K562 (cell line): Measurements from ENCODE around the gene PCK1. TPM values are rescaled to one million over a fixed set of nuclear protein-coding genes. Genes with fewer than 3 reads are reported as not detected.

ENCODE experiments used
- ATAC-seq: fragments of 200-7000 bp; cut with Tn5 transposase; 3 replicates; pipeline ENCODE4 v1.9.1; 2020; ENCODE audit warnings: moderate library complexity
- BruUV-seq: library from RNA; stranded (reverse); fragments of 400-500 nt; replicated peaks from 2 replicates; lab custom pipeline; 2021; lab: Mats Ljungman, UMichigan
- CTCF ChIA-PET: fragments of 300-600 bp; formaldehyde crosslinking; extraction: SDS; loops from one replicate; lab custom pipeline; 2021; ENCODE audit warnings: low intra/inter-chr PET ratio; lab: Yijun Ruan, JAX
- POLR2A ChIA-PET: fragments of 300-600, 350-650 bp; sonication (Branson Sonifier 250); formaldehyde crosslinking; extraction: SDS; loops from one replicate; lab custom pipeline; 2021; ENCODE audit warnings: antibody characterized with exemption, inconsistent platforms; lab: Yijun Ruan, JAX
- DNase-seq, 4 experiments: peaks; one replicate each; pipeline versions ENCODE4 v3.0.0 to v3.0.0-alpha.2; 2011 to 2018; ENCODE audit warnings: low spot score in 3 of 4, mixed read lengths in 3 of 4; ENCODE audit errors: extremely low read depth in 1 of 4
- FAIRE-seq: peaks from 2 replicates; lab custom pipeline; 2011; peaks lifted over from hg19 to GRCh38; lab: Jason Lieb, UNC
- H2AFZ ChIP-seq: 2 replicates; pipeline ENCODE4 v1.6.0; 2011; ENCODE audit warnings: low read depth, low read length, control low read depth, inconsistent platforms
- H3K27ac ChIP-seq: fragments of 200-600 bp; 3 replicates; pipeline ENCODE4 v1.8.0; 2011; ENCODE audit warnings: low read depth, mild to moderate bottlenecking, control low read depth, inconsistent platforms, low read length, moderate library complexity, mixed read lengths; ENCODE audit errors: extremely low read depth
- H3K27me3 ChIP-seq, 2 experiments: fragments of 300-600 bp in 1 of 2; 2 replicates in 1 of 2; 3 replicates in 1 of 2; pipeline versions ENCODE4 v1.6.0 to v1.8.0; 2011; ENCODE audit warnings: inconsistent platforms in 2 of 2, low read length in 2 of 2, mild to moderate bottlenecking in 1 of 2, mixed read lengths in 1 of 2, moderate library complexity in 1 of 2; ENCODE audit not compliant: control insufficient read depth in 2 of 2, insufficient read depth in 2 of 2
- H3K36me3 ChIP-seq: fragments of 300-600 bp; 3 replicates; pipeline ENCODE4 v1.8.0; 2011; ENCODE audit warnings: mild to moderate bottlenecking, low read length, inconsistent platforms; ENCODE audit not compliant: control insufficient read depth, insufficient read depth
- H3K4me1 ChIP-seq, 2 experiments: fragments of 200-600 bp in 1 of 2; replicated peaks in 1 of 2; 2 replicates in 1 of 2; 3 replicates in 1 of 2; pipeline versions ENCODE4 v1.5.1 to v1.8.0; 2011; ENCODE audit warnings: inconsistent platforms in 2 of 2, low read length in 2 of 2, mild to moderate bottlenecking in 1 of 2, mixed read lengths in 1 of 2, moderate library complexity in 1 of 2; ENCODE audit not compliant: control insufficient read depth in 2 of 2, insufficient read depth in 2 of 2
- H3K4me2 ChIP-seq: 2 replicates; pipeline ENCODE4 v1.6.1; 2011; ENCODE audit warnings: low read length, control low read depth, inconsistent platforms, mixed read lengths; ENCODE audit not compliant: insufficient read depth
- H3K4me3 ChIP-seq: fragments of 200-600 bp; sonication (generic), shearing (Covaris generic); 2 replicates; pipeline ENCODE4 v1.5.1; 2016; ENCODE audit warnings: control low read depth, inconsistent platforms
- H3K79me2 ChIP-seq: fragments of 200-600 bp; 3 replicates; pipeline ENCODE4 v1.8.0; 2011; ENCODE audit warnings: low read length, inconsistent platforms; ENCODE audit not compliant: control insufficient read depth, insufficient read depth
- H3K9ac ChIP-seq, 2 experiments: 2 replicates each; pipeline versions ENCODE4 v1.6.0 to v1.6.1; 2011; ENCODE audit warnings: low read depth in 2 of 2, low read length in 2 of 2, control low read depth in 1 of 2, inconsistent platforms in 1 of 2, mild to moderate bottlenecking in 1 of 2, mixed read lengths in 1 of 2; ENCODE audit not compliant: insufficient read depth in 1 of 2
- H3K9me1 ChIP-seq: one replicate; pipeline ENCODE4 v1.6.0; 2011; ENCODE audit warnings: inconsistent platforms, mild to moderate bottlenecking, low read length, moderate library complexity; ENCODE audit not compliant: control insufficient read depth, insufficient read depth
- H3K9me3 ChIP-seq: replicated peaks from 2 replicates; pipeline ENCODE4 v1.5.1; 2011; ENCODE audit warnings: low read depth, low read length, inconsistent platforms; ENCODE audit not compliant: control insufficient read depth, insufficient read depth
- H4K20me1 ChIP-seq: replicated peaks from 2 replicates; pipeline ENCODE4 v1.6.1; 2011; ENCODE audit warnings: low read length, inconsistent platforms, mixed read lengths; ENCODE audit not compliant: control insufficient read depth, insufficient read depth
- CTCF ChIP-seq, 3 experiments: IDR thresholded peaks in 2 of 3; conservative IDR thresholded peaks in 1 of 3; 2 replicates each; pipeline ENCODE4 v1.5.1; 2011 to 2012; ENCODE audit warnings: low read length in 3 of 3, mild to moderate bottlenecking in 3 of 3, control low read depth in 2 of 3, improper control_type of control experiment in 1 of 3, inconsistent platforms in 1 of 3, low read depth in 1 of 3, mixed read lengths in 1 of 3, moderate library complexity in 1 of 3; ENCODE audit not compliant: insufficient read depth in 2 of 3
- PREB ChIP-seq: sonication (generic); formaldehyde crosslinking; IDR thresholded peaks from 2 replicates; pipeline ENCODE4 v1.8.1; 2023; ENCODE audit warnings: mild to moderate bottlenecking, missing genetic modification reagents
- RAD21 ChIP-seq, 2 experiments: fragments of 250-450 bp in 1 of 2; fragments of 450-650 bp in 1 of 2; sonication (Bioruptor Pico) in 1 of 2; formaldehyde crosslinking in 1 of 2; IDR thresholded peaks in 1 of 2; conservative IDR thresholded peaks in 1 of 2; 2 replicates each; pipeline versions ENCODE4 v1.4.0 to v1.8.0; 2020 to 2022; ENCODE audit warnings: mild to moderate bottlenecking in 2 of 2, moderate library complexity in 1 of 2
- REST ChIP-seq, 2 experiments: fragments of 450-650 bp; formaldehyde crosslinking in 1 of 2; IDR thresholded peaks; 2 replicates each; pipeline versions ENCODE4 v1.4.0 to v1.6.1; 2014 to 2020; ENCODE audit warnings: mild to moderate bottlenecking in 2 of 2, borderline replicate concordance in 1 of 2, low read depth in 1 of 2
- WGBS: fragments of 100-300 bp; shearing (Covaris generic); methylation state at CpG from one replicate; pipeline ENCODE4 v1.1.6; 2016; ENCODE audit warnings: low coverage, mixed read lengths; ENCODE audit not compliant: insufficient coverage; ENCODE audit errors: missing lambda C conversion rate; 5-methylcytosine and 5-hydroxymethylcytosine counted together
- in situ Hi-C: fragments of 300-500 bp; cut with MboI; formaldehyde crosslinking; loops from 4 replicates; pipeline ENCODE4 v1.15.0; 2018; ENCODE audit warnings: inconsistent platforms, mixed read lengths
- intact Hi-C: fragments of 100-400 bp; cut with micrococcal nuclease; formaldehyde crosslinking; loops from 2 replicates; pipeline ENCODE4 v1.14.2; 2022
- polyA plus RNA-seq, 8 experiments: library from polyadenylated mRNA; depleted of rRNA in 4 of 8; stranded (reverse) in 5 of 8; unstranded in 3 of 8; fragments of >200 nt; fragmentation: Nextera tagmentation in 2 of 8; fragmentation: Illumina TruSeq in 1 of 8; extraction: Ambion mirVana in 2 of 8; extraction: Trizol in 1 of 8; gene quantifications; 2 replicates each; pipeline versions ENCODE4 v1.2.1 to v1.2.3, GENCODE V29; 2011 to 2014; ENCODE audit warnings: inconsistent platforms in 1 of 8, missing spikeins in 1 of 8
- total RNA-seq, 7 experiments: library from RNA; depleted of rRNA in 6 of 7; stranded (reverse); fragments of >200 nt in 6 of 7; fragmentation: Illumina TruSeq in 2 of 7; extraction: Trizol in 2 of 7; gene quantifications; 2 replicates each; pipeline versions ENCODE4 v1.2.1 to v1.2.3, GENCODE V29; 2011 to 2021; ENCODE audit warnings: low replicate concordance in 1 of 7

PCK1 gene
- total and polyA plus RNA-seq, 9 of the 15 experiments (the other 6 are each of a cell fraction or from before 2014, with no cell fraction given) = 0.05 to 0.73 (median 0.15) TPM

- ATAC-seq (peak; percentile 12), FAIRE-seq (no peak)
- in situ Hi-C loops = loop anchor here (5.0 kb wide), 2 partner anchors 58 to 203 kb away; no protein-coding TSS in a partner anchor
- CTCF ChIA-PET = interaction anchor here (0.7 to 1.4 kb wide), 3 partner anchors 63 to 76 kb away, joined by 3 to 5 read pairs (median 5); no protein-coding TSS in a partner anchor
- no peak overlapping the region for H3K4me3 ChIP-seq
- H3K36me3 ChIP-seq = no peaks in the 10 kb centered on the region
- H2AFZ ChIP-seq = no peak overlapping the region
- H3K4me1 ChIP-seq = peaks cover 18 to 59% of the 10 kb centered on the region in 2 experiments; a peak in 4 of 5 replicates
- TF ChIP-seq REST (IDR thresholded peaks at IDR 0.05; ENCODE audit: borderline replicate concordance) = peak; percentile 43; the same call in 1 of the 2 replicates
- TF ChIP-seq REST (CRISPR knock-in tag; IDR thresholded peaks at IDR 0.05; ENCODE audit: low read depth) = no peak
- TF ChIP-seq RAD21 (CRISPR knock-in tag; conservative IDR thresholded peaks at IDR 0.05 in 1 of 2, IDR thresholded peaks at IDR 0.05 in 1 of 2) = peak in 1 of 2 experiments; percentile 41; a peak in 2 of 4 replicates
- peak; percentile 28 to 49 (median 32); a peak in 4 of 6 replicates for TF ChIP-seq CTCF (IDR thresholded peaks at IDR 0.05 in 2 of 3, conservative IDR thresholded peaks at IDR 0.05 in 1 of 3; ENCODE audit: insufficient read depth in 2 of 3, low read depth in 1 of 3, low read length in 3 of 3)
- no peak for TF ChIP-seq PREB (CRISPR knock-in tag)
- TF ChIP-seq, all 486 proteins: peak for 3
- POLR2A ChIA-PET = interaction anchor here (0.6 to 0.7 kb wide), 2 partner anchors 31 kb away, joined by 3 read pairs; no protein-coding TSS in a partner anchor
- Histone ChIP-seq H3K9me1 (no peaks in the 10 kb centered on the region), H3K79me2 (no peaks in the 10 kb centered on the region), H3K9ac (peak overlapping the region in 1 of 2 experiments; percentile 45; a peak in 1 of 4 replicates), H4K20me1 (no peaks in the 10 kb centered on the region), H3K27ac (no peak overlapping the region), H3K4me2 (no peak overlapping the region), H3K9me3 (peaks cover 3% of the 10 kb centered on the region; the same call in 1 of the 2 replicates), H3K27me3 (peaks cover under 1 to 1% of the 10 kb centered on the region in 2 experiments; a peak in 1 of 5 replicates)
- BruUV-seq = no TSS peak
- 36% methylated on average over 18 of the region's 18 CpGs for WGBS
- DNase-seq = no peak
- intact Hi-C loops = no loop called here
Measured at GRCh38 chr20:57590485-57591288, 29.8 kb downstream of the PCK1 start.
